Measurements from ENCODE around the gene GPRC5D.

The GPRC5D gene

GRCh38 chr12:12893438-12893837 is 58.5 kb downstream of the GPRC5D start:
- no peak for DNase-seq (ENCODE audit: low read depth, low spot score)
- ChIA-PET POLR2A (interaction anchor here (0.5 to 0.6 kb wide), 2 partner anchors 19 to 21 kb away, joined by 3 to 5 read pairs; no protein-coding TSS in a partner anchor), CTCF (interaction anchor here (1.0 to 2.0 kb wide), 3 partner anchors 12 to 23 kb away, joined by 3 to 6 read pairs (median 3); no protein-coding TSS in a partner anchor)
- TF ChIP-seq, protein P1, sequence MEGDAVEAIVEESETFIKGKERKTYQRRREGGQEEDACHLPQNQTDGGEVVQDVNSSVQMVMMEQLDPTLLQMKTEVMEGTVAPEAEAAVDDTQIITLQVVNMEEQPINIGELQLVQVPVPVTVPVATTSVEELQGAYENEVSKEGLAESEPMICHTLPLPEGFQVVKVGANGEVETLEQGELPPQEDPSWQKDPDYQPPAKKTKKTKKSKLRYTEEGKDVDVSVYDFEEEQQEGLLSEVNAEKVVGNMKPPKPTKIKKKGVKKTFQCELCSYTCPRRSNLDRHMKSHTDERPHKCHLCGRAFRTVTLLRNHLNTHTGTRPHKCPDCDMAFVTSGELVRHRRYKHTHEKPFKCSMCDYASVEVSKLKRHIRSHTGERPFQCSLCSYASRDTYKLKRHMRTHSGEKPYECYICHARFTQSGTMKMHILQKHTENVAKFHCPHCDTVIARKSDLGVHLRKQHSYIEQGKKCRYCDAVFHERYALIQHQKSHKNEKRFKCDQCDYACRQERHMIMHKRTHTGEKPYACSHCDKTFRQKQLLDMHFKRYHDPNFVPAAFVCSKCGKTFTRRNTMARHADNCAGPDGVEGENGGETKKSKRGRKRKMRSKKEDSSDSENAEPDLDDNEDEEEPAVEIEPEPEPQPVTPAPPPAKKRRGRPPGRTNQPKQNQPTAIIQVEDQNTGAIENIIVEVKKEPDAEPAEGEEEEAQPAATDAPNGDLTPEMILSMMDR (IDR thresholded peaks at IDR 0.05; ENCODE audit: insufficient read depth, low read length, missing control alignments), result no peak
- peak overlapping the region; percentile 63 for H3K4me3 ChIP-seq (ENCODE audit: low read depth, low read length)

DNA sequence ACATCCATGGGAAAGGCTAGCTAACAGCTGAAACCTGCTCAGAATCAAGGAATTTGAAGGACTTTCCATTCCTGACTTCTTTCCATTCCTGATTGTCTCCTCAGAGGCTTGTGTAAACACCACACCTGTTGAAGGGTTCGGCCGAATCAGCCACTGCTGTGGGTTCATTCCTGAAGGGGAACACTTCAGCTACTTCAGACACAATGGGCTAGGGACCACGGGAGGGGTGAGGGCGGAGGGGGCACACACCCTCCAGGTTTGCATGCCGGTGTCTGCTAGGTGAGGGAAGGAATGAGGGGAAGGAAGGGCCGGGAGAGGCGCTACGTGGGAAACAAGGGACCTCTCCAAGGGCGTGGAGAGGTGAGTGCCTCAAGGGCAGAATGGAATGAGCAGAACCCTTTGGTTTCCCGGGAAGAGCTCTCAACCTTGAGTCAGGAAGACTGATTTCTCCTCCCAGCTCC is 59.3 kb downstream of the GPRC5D start:
- TF ChIP-seq, protein P1 (IDR thresholded peaks at IDR 0.05; ENCODE audit: insufficient read depth, low read length, missing control alignments), result no peak
- no peak for DNase-seq (ENCODE audit: low read depth, low spot score)
- POLR2A ChIA-PET, result interaction anchor here (0.5 to 0.6 kb wide), 2 partner anchors 19 to 152 kb away, joined by 3 to 5 read pairs; no protein-coding TSS in a partner anchor
- H3K4me3 ChIP-seq (ENCODE audit: low read depth, low read length), result peak overlapping the region; percentile 63
- CTCF ChIA-PET, result interaction anchor here (1.0 to 2.4 kb wide), 5 partner anchors 12 to 311 kb away, joined by 3 to 19 read pairs (median 3); no protein-coding TSS in a partner anchor

DNA sequence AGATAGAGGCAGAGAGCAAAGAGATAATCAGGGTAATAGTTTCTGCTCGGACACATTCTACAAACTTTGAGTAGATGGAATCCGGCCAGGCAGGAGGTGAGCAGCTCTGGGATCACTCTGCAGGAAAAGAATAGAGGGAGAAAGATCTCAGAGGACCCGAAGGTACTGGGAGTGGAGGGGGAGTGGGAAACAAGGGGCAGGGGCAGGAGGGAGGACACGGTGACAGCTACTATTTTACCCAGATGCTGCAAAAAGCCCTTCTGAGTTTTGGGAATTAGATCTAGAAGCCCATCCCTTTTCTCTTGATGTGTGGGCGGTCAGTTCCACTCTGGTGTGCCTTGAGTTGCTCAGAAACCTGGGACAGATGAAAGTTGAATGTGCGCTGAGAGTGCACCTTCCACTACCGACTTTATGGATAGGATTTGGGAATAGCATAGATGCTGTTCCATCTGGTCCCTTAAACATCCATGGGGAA is 60.1 kb downstream of the GPRC5D start:
- peak overlapping the region; percentile 63 for H3K4me3 ChIP-seq (ENCODE audit: low read depth, low read length)
- DNase-seq (ENCODE audit: low read depth, low spot score), result no peak
- ChIA-PET CTCF (interaction anchor here (0.5 to 2.4 kb wide), 5 partner anchors 16 to 312 kb away, joined by 3 to 19 read pairs (median 3); no protein-coding TSS in a partner anchor), POLR2A (interaction anchor here (1.0 to 1.8 kb wide), 4 partner anchors 14 to 88 kb away, joined by 4 to 8 read pairs (median 7); no protein-coding TSS in a partner anchor)
- TF ChIP-seq, protein P1 (IDR thresholded peaks at IDR 0.05; ENCODE audit: insufficient read depth, low read length, missing control alignments), result no peak

DNA sequence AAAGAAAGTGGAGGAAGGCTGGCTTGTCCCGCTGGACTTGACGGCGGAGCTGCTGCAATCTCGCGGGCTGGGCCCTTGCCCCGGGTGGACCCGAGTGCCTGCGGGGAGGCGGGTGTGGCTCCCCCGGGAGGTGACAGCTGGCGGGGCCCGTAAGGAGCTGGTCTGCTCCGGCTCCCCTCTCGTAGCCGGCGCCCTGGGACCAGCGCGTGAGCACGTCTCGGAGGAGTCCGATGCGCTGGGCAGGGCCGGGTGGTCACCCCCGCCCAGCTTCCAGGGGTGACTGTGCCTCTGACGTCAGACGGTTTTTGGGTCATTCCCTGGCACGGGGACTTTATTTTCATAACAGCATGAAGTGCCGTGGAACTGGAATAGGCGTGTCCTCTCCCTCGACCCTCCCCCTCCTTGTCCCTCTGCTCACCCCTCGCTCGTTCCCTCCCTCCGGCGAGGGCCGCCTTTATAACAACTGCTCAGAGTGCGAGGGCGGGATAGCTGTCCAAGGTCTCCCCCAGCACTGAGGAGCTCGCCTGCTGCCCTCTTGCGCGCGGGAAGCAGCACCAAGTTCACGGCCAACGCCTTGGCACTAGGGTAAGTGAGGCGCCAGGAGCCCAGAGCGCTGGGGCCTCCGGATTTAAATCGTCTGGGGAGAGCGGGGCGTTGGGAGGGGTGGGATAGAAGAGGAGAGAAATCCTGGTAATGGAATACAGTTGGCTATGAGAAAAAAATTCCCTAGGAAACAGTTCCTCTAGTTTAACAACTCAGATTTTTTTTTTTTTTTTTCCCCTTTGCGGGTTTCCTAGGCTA is 60.7 kb downstream of the GPRC5D start, which contains the start of gene GPRC5A:
Gene GPRC5A (plus strand): TSS at position 483 of the 801 bp plus-strand sequence. CDS start 16,688 bp downstream, outside the sequence.
- CTCF ChIA-PET, result interaction anchor here (0.5 to 2.4 kb wide), 11 partner anchors 11 to 313 kb away, joined by 3 to 19 read pairs (median 3); partner anchors contain the start of gene DDX47
- H3K4me3 ChIP-seq (ENCODE audit: low read depth, low read length), result peak within 1 kb of the TSS; percentile 63
- peak; percentile 80 for DNase-seq (ENCODE audit: low read depth, low spot score)
- TF ChIP-seq, protein P1 (IDR thresholded peaks at IDR 0.05; ENCODE audit: insufficient read depth, low read length, missing control alignments), result peak; percentile 42
- POLR2A ChIA-PET, result interaction anchor here (1.0 to 1.8 kb wide), 5 partner anchors 12 to 88 kb away, joined by 4 to 8 read pairs (median 6); no protein-coding TSS in a partner anchor

Measured in AG04449 (cell line).